IMR-90 (cell line): ENCODE results near the gene SNX15. TPM values are rescaled to one million over a fixed set of nuclear protein-coding genes. Genes with fewer than 3 reads are reported as not detected.

ENCODE experiments used
- ATAC-seq: fragments of 200-7000 bp; cut with Tn5 transposase; 2 replicates; pipeline ENCODE4 v1.9.1; 2020; ENCODE audit warnings: low read depth, mild to moderate bottlenecking, moderate library complexity
- BruUV-seq: library from RNA; stranded (reverse); fragments of 400-500 nt; replicated peaks from 2 replicates; lab custom pipeline; 2021; lab: Mats Ljungman, UMichigan
- CTCF ChIA-PET: fragments of 300-600 bp; formaldehyde crosslinking; extraction: SDS; loops from one replicate; lab custom pipeline; 2021; ENCODE audit warnings: antibody characterized with exemption; lab: Yijun Ruan, JAX
- POLR2A ChIA-PET: fragments of 300-600 bp; sonication (Branson Sonifier 250); formaldehyde crosslinking; loops from one replicate; lab custom pipeline; 2022; ENCODE audit warnings: antibody characterized with exemption; ENCODE audit not compliant: unreplicated experiment; lab: Charles Lee
- DNase-seq: peaks from one replicate; pipeline ENCODE4 v3.0.0; 2013
- H2AFZ ChIP-seq: replicated peaks from 2 replicates; pipeline ENCODE3; 2013; ENCODE audit warnings: low read length, mild to moderate bottlenecking; ENCODE audit not compliant: poor library complexity
- H2AK5ac ChIP-seq: 2 replicates; pipeline ENCODE4 v1.6.1; 2013; ENCODE audit warnings: low read depth, low read length, inconsistent platforms
- H2AK9ac ChIP-seq: replicated peaks from 2 replicates; pipeline ENCODE3; 2013; ENCODE audit warnings: mild to moderate bottlenecking, low read depth, low read length, moderate library complexity; ENCODE audit not compliant: poor library complexity
- H2BK120ac ChIP-seq: 2 replicates; pipeline ENCODE4 v1.6.1; 2013; ENCODE audit warnings: low read depth, low read length, inconsistent platforms
- H2BK15ac ChIP-seq: 3 replicates; pipeline ENCODE4 v1.6.1; 2013; ENCODE audit warnings: low read depth, low read length, inconsistent platforms
- H2BK20ac ChIP-seq: 2 replicates; pipeline ENCODE4 v1.6.1; 2013; ENCODE audit warnings: low read depth, mild to moderate bottlenecking, inconsistent platforms, low read length, moderate library complexity
- H2BK5ac ChIP-seq: 2 replicates; pipeline ENCODE4 v1.6.1; 2013; ENCODE audit warnings: mild to moderate bottlenecking, low read depth, low read length, inconsistent platforms; ENCODE audit not compliant: poor library complexity, severe bottlenecking
- H3K14ac ChIP-seq: replicated peaks from 2 replicates; pipeline ENCODE4 v1.6.1; 2013; ENCODE audit warnings: low read depth, low read length, inconsistent platforms
- H3K18ac ChIP-seq: 2 replicates; pipeline ENCODE4 v1.6.1; 2013; ENCODE audit warnings: low read depth, low read length, control low read depth
- H3K23ac ChIP-seq: 2 replicates; pipeline ENCODE4 v1.6.1; 2013; ENCODE audit warnings: low read depth, low read length, inconsistent platforms
- H3K27ac ChIP-seq: 2 replicates; pipeline ENCODE4 v1.5.1; 2013; ENCODE audit warnings: mild to moderate bottlenecking, control low read depth, low read length; ENCODE audit not compliant: insufficient read depth
- H3K27me3 ChIP-seq: 2 replicates; pipeline ENCODE4 v1.6.1; 2013; ENCODE audit warnings: low read length; ENCODE audit not compliant: control insufficient read depth, insufficient read depth
- H3K36me3 ChIP-seq: 2 replicates; pipeline ENCODE4 v1.6.1; 2013; ENCODE audit warnings: low read length, mixed read lengths; ENCODE audit not compliant: control insufficient read depth, insufficient read depth
- H3K4ac ChIP-seq: 2 replicates; pipeline ENCODE4 v1.6.1; 2013; ENCODE audit warnings: low read depth, low read length, inconsistent platforms
- H3K4me1 ChIP-seq: 2 replicates; pipeline ENCODE4 v1.6.1; 2013; ENCODE audit warnings: low read length, mixed read lengths; ENCODE audit not compliant: control insufficient read depth, insufficient read depth
- H3K4me2 ChIP-seq: 2 replicates; pipeline ENCODE4 v1.6.1; 2013; ENCODE audit warnings: low read depth, mild to moderate bottlenecking, control low read depth, low read length, moderate library complexity
- H3K4me3 ChIP-seq: 2 replicates; pipeline ENCODE4 v1.5.1; 2013; ENCODE audit warnings: low read depth, mild to moderate bottlenecking, control low read depth, low read length, moderate library complexity; ENCODE audit not compliant: insufficient read depth
- H3K56ac ChIP-seq: 2 replicates; pipeline ENCODE4 v1.6.1; 2013; ENCODE audit warnings: low read length, inconsistent platforms; ENCODE audit not compliant: insufficient read depth; ENCODE audit errors: extremely low read depth
- H3K79me1 ChIP-seq, 2 experiments: 2 replicates each; pipeline ENCODE4 v1.6.1; 2013; ENCODE audit warnings: low read length in 2 of 2, inconsistent platforms in 1 of 2, low read depth in 1 of 2
- H3K9ac ChIP-seq: 2 replicates; pipeline ENCODE4 v1.6.1; 2013; ENCODE audit warnings: low read depth, low read length, control low read depth
- H3K9me1 ChIP-seq: 2 replicates; pipeline ENCODE4 v1.6.1; 2013; ENCODE audit warnings: low read length, inconsistent platforms; ENCODE audit not compliant: insufficient read depth
- H3K9me3 ChIP-seq: 2 replicates; pipeline ENCODE4 v1.6.1; 2013; ENCODE audit warnings: low read length; ENCODE audit not compliant: control insufficient read depth, insufficient read depth
- H4K20me1 ChIP-seq: 2 replicates; pipeline ENCODE4 v1.6.1; 2013; ENCODE audit warnings: low read length, inconsistent platforms; ENCODE audit not compliant: insufficient read depth
- H4K5ac ChIP-seq: 2 replicates; pipeline ENCODE4 v1.6.1; 2013; ENCODE audit warnings: mild to moderate bottlenecking, low read depth, low read length, control low read depth
- H4K8ac ChIP-seq, 2 experiments: 2 replicates each; pipeline ENCODE4 v1.6.1; 2013; ENCODE audit warnings: low read depth in 2 of 2, low read length in 2 of 2, control low read depth in 1 of 2, inconsistent platforms in 1 of 2
- H4K91ac ChIP-seq: 2 replicates; pipeline ENCODE4 v1.6.1; 2013; ENCODE audit warnings: low read depth, low read length, inconsistent platforms; ENCODE audit not compliant: insufficient read depth
- CTCF ChIP-seq: conservative IDR thresholded peaks from 2 replicates; pipeline ENCODE4 v1.5.1; 2012; ENCODE audit warnings: mild to moderate bottlenecking, low read depth, low read length, improper control_type of control experiment
- MXI1 ChIP-seq: IDR thresholded peaks from 2 replicates; pipeline ENCODE4 v1.6.1; 2012; ENCODE audit warnings: low read depth, mild to moderate bottlenecking, low read length, moderate library complexity, borderline replicate concordance
- RFX5 ChIP-seq: IDR thresholded peaks from 2 replicates; pipeline ENCODE4 v1.8.0; 2012; ENCODE audit warnings: low read depth, mild to moderate bottlenecking, low read length, moderate library complexity
- WGBS, 2 experiments: methylation state at CpG; one replicate each; pipeline versions ENCODE4 v1.1.5 to v1.1.7; 2013; ENCODE audit warnings: missing lambda C conversion rate in 2 of 2; ENCODE audit not compliant: insufficient read length in 1 of 2; ENCODE audit errors: extremely low coverage in 2 of 2; 5-methylcytosine and 5-hydroxymethylcytosine counted together
- dilution Hi-C: fragments of 300-500 bp; cut with HindIII; formaldehyde crosslinking; loops from one replicate; pipeline ENCODE4 v1.14.3; 2018; ENCODE audit warnings: low sequenced_read_pairs; ENCODE audit not compliant: unreplicated experiment
- in situ Hi-C: fragments of 300-500 bp; cut with MboI; formaldehyde crosslinking; loops from 3 replicates; pipeline ENCODE4 v1.14.3; 2019; ENCODE audit warnings: low sequenced_read_pairs, inconsistent platforms, mixed read lengths
- intact Hi-C: fragments of 100-400 bp; cut with micrococcal nuclease; formaldehyde crosslinking; loops from 2 replicates; pipeline ENCODE4 v1.10.0; 2022
- polyA plus RNA-seq, 3 experiments: library from polyadenylated mRNA; depleted of rRNA; stranded (reverse); fragments of >200 nt; gene quantifications; 2 replicates each; pipeline ENCODE4 v1.2.3, GENCODE V29; 2012; ENCODE audit warnings: low replicate concordance in 1 of 3
- total RNA-seq: library from RNA; depleted of rRNA; stranded (reverse); fragments of >200 nt; gene quantifications from 2 replicates; pipeline ENCODE4 v1.2.3, GENCODE V29; 2012

SNX15 gene
- total and polyA plus RNA-seq, 2 of the 4 experiments (the other 2 are of a cell fraction) = 9.0 to 16.3 TPM

GRCh38 chr11:65008873-65009272 is 18.4 kb upstream of the SNX15 start:
- dilution Hi-C loops = no loop called here
- CTCF ChIA-PET = no interaction called here
- DNase-seq = no peak
- no peak overlapping the region for H2AK9ac ChIP-seq
- peaks cover 18% of the 10 kb centered on the region for H3K9me1 ChIP-seq
- H3K4me1 ChIP-seq = peaks cover 8% of the 10 kb centered on the region
- no peak overlapping the region for H3K18ac ChIP-seq
- 0 out of 2 replicates have a peak overlapping the region, but pooled peaks have one; percentile 27 for H2BK120ac ChIP-seq
- H3K56ac ChIP-seq = no peak overlapping the region
- no TSS peak for BruUV-seq
- H2BK15ac ChIP-seq = no peak overlapping the region
- no peak overlapping the region for H3K23ac ChIP-seq
- H2AK5ac ChIP-seq = no peak overlapping the region
- no peak overlapping the region for H4K8ac ChIP-seq
- no peak overlapping the region for H3K14ac ChIP-seq
- WGBS, 2 experiments = no CpG with 5 or more reads among the region's 2 CpGs
- H2BK20ac ChIP-seq = no peak overlapping the region
- no peak overlapping the region for H2BK5ac ChIP-seq
- H3K4me2 ChIP-seq = no peak overlapping the region
- intact Hi-C loops = no loop called here
- no peak overlapping the region for H4K91ac ChIP-seq
- POLR2A ChIA-PET = no interaction called here
- H3K4me3 ChIP-seq = no peak overlapping the region
- ATAC-seq = no peak
- H3K27ac ChIP-seq = no peak overlapping the region
- no peak overlapping the region for H4K5ac ChIP-seq
- no peaks in the 10 kb centered on the region for H3K27me3 ChIP-seq
- H2AFZ ChIP-seq = no peak overlapping the region
- TF ChIP-seq MXI1 (no peak), RFX5 (no peak), CTCF (no peak)
- H3K79me1 ChIP-seq = peaks cover 0 to 7% of the 10 kb centered on the region in 2 experiments; a peak in 2 of 4 replicates
- no peak overlapping the region for H3K9ac ChIP-seq
- H4K20me1 ChIP-seq = no peaks in the 10 kb centered on the region
- H3K4ac ChIP-seq = no peak overlapping the region
- H3K9me3 ChIP-seq = no peaks in the 10 kb centered on the region
- no peaks in the 10 kb centered on the region for H3K36me3 ChIP-seq
- in situ Hi-C loops = loop anchor here (5.0 to 10.0 kb wide), 2 partner anchors 87 to 164 kb away; partner anchors contain the start of genes CDC42BPG and PPP2R5B
